Liver (tissue), 9 donors: Measurements from ENCODE around the gene DCAF8. TPM values are rescaled to one million over a fixed set of nuclear protein-coding genes. Genes with fewer than 3 reads are reported as not detected.

ENCODE experiments used
- DNase-seq: peaks from one replicate; pipeline ENCODE4 v3.0.0-alpha.2; 2017; ENCODE audit warnings: low spot score
- H3K27ac ChIP-seq, 2 donors: one replicate each; pipeline ENCODE4 v1.7.0; 2013; ENCODE audit warnings: inconsistent platforms in 2 of 2, low read length in 2 of 2, control low read depth in 1 of 2, low read depth in 1 of 2, mild to moderate bottlenecking in 1 of 2
- H3K27me3 ChIP-seq, 4 donors: one replicate each; pipeline versions ENCODE4 v1.6.1 to v1.7.0; 2013; ENCODE audit warnings: low read length in 3 of 4, inconsistent platforms in 1 of 4, mild to moderate bottlenecking in 1 of 4, moderate library complexity in 1 of 4; ENCODE audit not compliant: control insufficient read depth in 4 of 4, insufficient read depth in 4 of 4
- H3K36me3 ChIP-seq, 4 donors: one replicate each; pipeline versions ENCODE4 v1.6.1 to v1.7.0; 2013; ENCODE audit warnings: low read length in 3 of 4, mild to moderate bottlenecking in 3 of 4, low read depth in 1 of 4, moderate library complexity in 1 of 4; ENCODE audit not compliant: control insufficient read depth in 4 of 4, insufficient read depth in 3 of 4
- H3K4me1 ChIP-seq, 4 donors: one replicate each; pipeline versions ENCODE4 v1.6.1 to v1.7.0; 2013; ENCODE audit warnings: low read length in 3 of 4, mild to moderate bottlenecking in 3 of 4, moderate library complexity in 1 of 4; ENCODE audit not compliant: control insufficient read depth in 4 of 4, insufficient read depth in 4 of 4
- H3K4me3 ChIP-seq, 3 donors: one replicate each; pipeline versions ENCODE4 v1.6.1 to v1.7.0; 2013; ENCODE audit warnings: low read length in 3 of 3, control low read depth in 1 of 3, low read depth in 1 of 3, mild to moderate bottlenecking in 1 of 3
- H3K9ac ChIP-seq, 2 donors: one replicate each; pipeline ENCODE4 v1.7.0; 2013; ENCODE audit warnings: low read length in 2 of 2, mild to moderate bottlenecking in 2 of 2, moderate library complexity in 2 of 2, control low read depth in 1 of 2, low read depth in 1 of 2
- H3K9me3 ChIP-seq, 4 donors: one replicate each; pipeline versions ENCODE4 v1.6.1 to v1.7.0; 2013; ENCODE audit warnings: low read length in 3 of 4; ENCODE audit not compliant: control insufficient read depth in 4 of 4
- FOXA1 ChIP-seq: IDR thresholded peaks from 2 replicates; pipeline ENCODE4 v1.6.1; 2016; ENCODE audit warnings: antibody characterized with exemption
- FOXA2 ChIP-seq: IDR thresholded peaks from 2 replicates; pipeline ENCODE4 v1.6.1; 2016; ENCODE audit warnings: antibody characterized with exemption
- GABPA ChIP-seq, 2 donors: IDR thresholded peaks in 1 of 2; conservative IDR thresholded peaks in 1 of 2; 2 replicates each; pipeline ENCODE4 v1.6.1; 2016; ENCODE audit warnings: antibody characterized with exemption in 2 of 2, mild to moderate bottlenecking in 1 of 2, moderate library complexity in 1 of 2
- HNF4A ChIP-seq, 2 donors: conservative IDR thresholded peaks; 2 replicates each; pipeline ENCODE4 v1.6.1; 2016; ENCODE audit warnings: antibody characterized with exemption in 2 of 2, mild to moderate bottlenecking in 2 of 2
- HNF4G ChIP-seq: IDR thresholded peaks from 2 replicates; pipeline ENCODE4 v1.6.1; 2016; ENCODE audit warnings: antibody characterized with exemption
- JUND ChIP-seq, 2 donors: IDR thresholded peaks; 2 replicates each; pipeline ENCODE4 v1.6.1; 2016; ENCODE audit warnings: antibody characterized with exemption in 2 of 2
- NR2F2 ChIP-seq: IDR thresholded peaks from 2 replicates; pipeline ENCODE4 v1.6.1; 2016; ENCODE audit warnings: antibody characterized with exemption
- RAD21 ChIP-seq, 2 donors: IDR thresholded peaks; 2 replicates each; pipeline ENCODE4 v1.6.1; 2016; ENCODE audit warnings: antibody characterized with exemption in 2 of 2, mild to moderate bottlenecking in 2 of 2
- RXRA ChIP-seq, 2 donors: IDR thresholded peaks; 2 replicates each; pipeline ENCODE4 v1.6.1; 2017 to 2018; ENCODE audit warnings: antibody characterized with exemption in 2 of 2, mild to moderate bottlenecking in 1 of 2
- SP1 ChIP-seq: IDR thresholded peaks from 2 replicates; pipeline ENCODE4 v1.6.1; 2018; ENCODE audit warnings: antibody characterized with exemption, mild to moderate bottlenecking
- YY1 ChIP-seq: IDR thresholded peaks from 2 replicates; pipeline ENCODE4 v1.6.1; 2016; ENCODE audit warnings: antibody characterized with exemption, mild to moderate bottlenecking
- WGBS: extraction: QIAGEN DNeasy Blood & Tissue Kit; methylation state at CpG from one replicate; pipeline ENCODE4 v1.1.7; 2013; 5-methylcytosine and 5-hydroxymethylcytosine counted together
- polyA plus RNA-seq, 2 donors: library from polyadenylated mRNA; stranded (reverse) in 1 of 2; unstranded in 1 of 2; fragments of 200-250 nt in 1 of 2; fragments of >200 nt in 1 of 2; fragmentation: Nextera tagmentation in 1 of 2; extraction: Ambion mirVana in 1 of 2; gene quantifications; one replicate each; pipeline versions ENCODE4 v1.2.1 to v1.2.3, GENCODE V29; 2013 to 2015
- total RNA-seq, 2 donors: library from RNA; depleted of rRNA; stranded (reverse); fragments of >200 nt; gene quantifications; one replicate each; pipeline ENCODE4 v1.2.3, GENCODE V29; 2014
- TF ChIP-seq, protein P1 (sequence below): IDR thresholded peaks from 2 replicates; pipeline ENCODE4 v1.6.1; 2016; ENCODE audit warnings: antibody characterized with exemption
- TF ChIP-seq, protein P2 (sequence below): IDR thresholded peaks from 2 replicates; pipeline ENCODE4 v1.6.1; 2016; ENCODE audit warnings: antibody characterized with exemption
- TF ChIP-seq, protein P3 (sequence below): IDR thresholded peaks from 2 replicates; pipeline ENCODE4 v1.6.1; 2016; ENCODE audit warnings: antibody characterized with exemption, mild to moderate bottlenecking
- TF ChIP-seq, protein P4 (sequence below): IDR thresholded peaks from 2 replicates; pipeline ENCODE4 v1.6.1; 2016; ENCODE audit warnings: antibody characterized with exemption
- donor health status: healthy.
- donor health status: healthy.
- donor health status: healthy.
- donor health status: healthy.
- donor health status: healthy.

Gene DCAF8
- total and polyA plus RNA-seq, 4 donors, result 80.3 to 199 (median 102) TPM

DNA sequence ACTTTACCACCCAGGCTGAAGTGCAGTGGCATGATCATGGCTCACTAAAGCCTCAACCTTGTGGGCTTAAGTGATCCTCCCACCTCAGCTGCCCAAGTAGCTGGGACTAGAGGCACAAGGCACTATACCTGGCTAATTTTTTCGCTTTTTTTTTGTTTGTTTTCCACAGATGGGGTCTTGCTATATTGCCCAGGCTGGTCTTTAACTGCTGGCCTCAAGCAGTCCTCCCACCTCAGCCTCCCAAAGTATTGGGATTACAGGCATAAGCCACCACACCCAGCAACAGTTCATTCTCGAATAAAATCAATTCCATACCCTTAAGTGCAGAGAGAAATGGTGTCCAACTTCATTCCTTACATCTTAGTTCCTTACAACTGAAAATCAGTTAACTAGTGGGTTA, 24.8 kb downstream of the DCAF8 start:
- no peak for TF ChIP-seq HNF4G
- TF ChIP-seq RAD21 (IDR thresholded peaks at IDR 0.05), result no peak
- no peak for TF ChIP-seq JUND (IDR thresholded peaks at IDR 0.05)
- no peak for TF ChIP-seq RXRA (IDR thresholded peaks at IDR 0.05)
- TF ChIP-seq, protein P1, sequence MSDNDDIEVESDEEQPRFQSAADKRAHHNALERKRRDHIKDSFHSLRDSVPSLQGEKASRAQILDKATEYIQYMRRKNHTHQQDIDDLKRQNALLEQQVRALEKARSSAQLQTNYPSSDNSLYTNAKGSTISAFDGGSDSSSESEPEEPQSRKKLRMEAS, result no peak
- TF ChIP-seq, protein P2, sequence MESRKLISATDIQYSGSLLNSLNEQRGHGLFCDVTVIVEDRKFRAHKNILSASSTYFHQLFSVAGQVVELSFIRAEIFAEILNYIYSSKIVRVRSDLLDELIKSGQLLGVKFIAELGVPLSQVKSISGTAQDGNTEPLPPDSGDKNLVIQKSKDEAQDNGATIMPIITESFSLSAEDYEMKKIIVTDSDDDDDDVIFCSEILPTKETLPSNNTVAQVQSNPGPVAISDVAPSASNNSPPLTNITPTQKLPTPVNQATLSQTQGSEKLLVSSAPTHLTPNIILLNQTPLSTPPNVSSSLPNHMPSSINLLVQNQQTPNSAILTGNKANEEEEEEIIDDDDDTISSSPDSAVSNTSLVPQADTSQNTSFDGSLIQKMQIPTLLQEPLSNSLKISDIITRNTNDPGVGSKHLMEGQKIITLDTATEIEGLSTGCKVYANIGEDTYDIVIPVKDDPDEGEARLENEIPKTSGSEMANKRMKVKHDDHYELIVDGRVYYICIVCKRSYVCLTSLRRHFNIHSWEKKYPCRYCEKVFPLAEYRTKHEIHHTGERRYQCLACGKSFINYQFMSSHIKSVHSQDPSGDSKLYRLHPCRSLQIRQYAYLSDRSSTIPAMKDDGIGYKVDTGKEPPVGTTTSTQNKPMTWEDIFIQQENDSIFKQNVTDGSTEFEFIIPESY, result no peak
- no peak for TF ChIP-seq YY1
- TF ChIP-seq, protein P3, sequence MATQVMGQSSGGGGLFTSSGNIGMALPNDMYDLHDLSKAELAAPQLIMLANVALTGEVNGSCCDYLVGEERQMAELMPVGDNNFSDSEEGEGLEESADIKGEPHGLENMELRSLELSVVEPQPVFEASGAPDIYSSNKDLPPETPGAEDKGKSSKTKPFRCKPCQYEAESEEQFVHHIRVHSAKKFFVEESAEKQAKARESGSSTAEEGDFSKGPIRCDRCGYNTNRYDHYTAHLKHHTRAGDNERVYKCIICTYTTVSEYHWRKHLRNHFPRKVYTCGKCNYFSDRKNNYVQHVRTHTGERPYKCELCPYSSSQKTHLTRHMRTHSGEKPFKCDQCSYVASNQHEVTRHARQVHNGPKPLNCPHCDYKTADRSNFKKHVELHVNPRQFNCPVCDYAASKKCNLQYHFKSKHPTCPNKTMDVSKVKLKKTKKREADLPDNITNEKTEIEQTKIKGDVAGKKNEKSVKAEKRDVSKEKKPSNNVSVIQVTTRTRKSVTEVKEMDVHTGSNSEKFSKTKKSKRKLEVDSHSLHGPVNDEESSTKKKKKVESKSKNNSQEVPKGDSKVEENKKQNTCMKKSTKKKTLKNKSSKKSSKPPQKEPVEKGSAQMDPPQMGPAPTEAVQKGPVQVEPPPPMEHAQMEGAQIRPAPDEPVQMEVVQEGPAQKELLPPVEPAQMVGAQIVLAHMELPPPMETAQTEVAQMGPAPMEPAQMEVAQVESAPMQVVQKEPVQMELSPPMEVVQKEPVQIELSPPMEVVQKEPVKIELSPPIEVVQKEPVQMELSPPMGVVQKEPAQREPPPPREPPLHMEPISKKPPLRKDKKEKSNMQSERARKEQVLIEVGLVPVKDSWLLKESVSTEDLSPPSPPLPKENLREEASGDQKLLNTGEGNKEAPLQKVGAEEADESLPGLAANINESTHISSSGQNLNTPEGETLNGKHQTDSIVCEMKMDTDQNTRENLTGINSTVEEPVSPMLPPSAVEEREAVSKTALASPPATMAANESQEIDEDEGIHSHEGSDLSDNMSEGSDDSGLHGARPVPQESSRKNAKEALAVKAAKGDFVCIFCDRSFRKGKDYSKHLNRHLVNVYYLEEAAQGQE, result no peak
- TF ChIP-seq SP1, result no peak
- TF ChIP-seq, protein P4, sequence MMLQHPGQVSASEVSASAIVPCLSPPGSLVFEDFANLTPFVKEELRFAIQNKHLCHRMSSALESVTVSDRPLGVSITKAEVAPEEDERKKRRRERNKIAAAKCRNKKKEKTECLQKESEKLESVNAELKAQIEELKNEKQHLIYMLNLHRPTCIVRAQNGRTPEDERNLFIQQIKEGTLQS, result no peak
- no peak for TF ChIP-seq FOXA2
- no peak for TF ChIP-seq FOXA1
- no peak for TF ChIP-seq NR2F2
- Histone ChIP-seq H3K9ac (no peak overlapping the region), H3K27me3 (no peaks in the 10 kb centered on the region), H3K4me3 (no peak overlapping the region), H3K27ac (no peak overlapping the region), H3K4me1 (peaks cover 0 to 28% (median 27%) of the 10 kb centered on the region in 4 donors), H3K9me3 (no peaks in the 10 kb centered on the region), H3K36me3 (peaks cover 5 to 47% (median 38%) of the 10 kb centered on the region in 4 donors)
- no peak for DNase-seq
- WGBS, result 95% methylated on average over 2 of the region's 2 CpGs

DNA sequence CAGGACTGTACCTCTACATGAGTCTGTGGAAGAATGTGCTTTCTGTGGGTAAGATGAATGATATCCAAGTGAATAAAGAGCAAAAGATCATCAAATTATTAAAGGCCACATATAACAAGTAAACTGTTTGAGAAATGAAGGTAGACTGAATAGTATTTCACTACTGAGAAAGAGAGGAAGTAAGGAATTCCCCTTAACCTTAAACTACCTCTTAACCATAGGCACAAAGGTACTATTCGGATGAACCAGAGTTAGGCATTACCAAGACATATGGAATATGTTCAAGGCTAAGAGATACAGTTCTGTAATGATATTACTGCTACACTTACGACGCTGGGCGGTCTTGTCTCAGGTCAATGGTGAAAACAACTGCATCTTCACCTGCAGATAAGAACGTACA, 25.5 kb downstream of the DCAF8 start:
- Histone ChIP-seq H3K27me3 (no peaks in the 10 kb centered on the region), H3K9me3 (no peaks in the 10 kb centered on the region), H3K4me1 (peaks cover 0 to 23% (median 22%) of the 10 kb centered on the region in 4 donors), H3K36me3 (peaks cover 9 to 48% (median 39%) of the 10 kb centered on the region in 4 donors), H3K9ac (no peak overlapping the region), H3K4me3 (no peak overlapping the region), H3K27ac (no peak overlapping the region)
- no peak for DNase-seq
- TF ChIP-seq GABPA (IDR thresholded peaks at IDR 0.05 in 1 of 2, conservative IDR thresholded peaks at IDR 0.05 in 1 of 2) (no peak), HNF4A (conservative IDR thresholded peaks at IDR 0.05) (no peak)
- TF ChIP-seq, protein P1, result no peak
- 90% methylated on average over 5 of the region's 5 CpGs for WGBS
